Memory B cell (primary cell): ENCODE results near the gene ZNF583.
A peak's percentile ranks its signal among the peaks of the same experiment; 100 is the strongest.

Experiments used
- ATAC-seq: fragments of 150-1000 bp; cut with Tn5 transposase; 2 replicates; pipeline ENCODE4 v1.10.0; 2021; ENCODE audit warnings: low read depth, mild to moderate bottlenecking, moderate library complexity
- DNase-seq, 2 donors: peaks; one replicate each; pipeline ENCODE4 v3.0.0; 2022; ENCODE audit warnings: low spot score in 2 of 2
- H3K27ac Mint-ChIP-seq: one replicate; pipeline ENCODE4 v1.8.0; 2022; ENCODE audit warnings: mild to moderate bottlenecking, moderate library complexity, mixed read lengths
- H3K27me3 Mint-ChIP-seq: one replicate; pipeline ENCODE4 v1.8.0; 2022; ENCODE audit warnings: mixed read lengths
- H3K36me3 Mint-ChIP-seq: one replicate; pipeline ENCODE4 v1.8.0; 2022; ENCODE audit warnings: mild to moderate bottlenecking, mixed read lengths
- H3K4me1 Mint-ChIP-seq: one replicate; pipeline ENCODE4 v1.8.0; 2022; ENCODE audit warnings: mixed read lengths
- H3K4me3 Mint-ChIP-seq: one replicate; pipeline ENCODE4 v1.8.0; 2022; ENCODE audit warnings: mild to moderate bottlenecking, moderate library complexity, mixed read lengths
- H3K9me3 Mint-ChIP-seq: one replicate; pipeline ENCODE4 v1.8.0; 2022; ENCODE audit warnings: mixed read lengths

Gene ZNF583

GRCh38 chr19:56400485-56400884 lies 3.6 kb upstream of the ZNF583 start:
- H3K27me3 Mint-ChIP-seq: no peaks in the 10 kb centered on the region
- no peak overlapping the region for H3K4me3 Mint-ChIP-seq
- no peak for ATAC-seq
- DNase-seq: no peak
- H3K9me3 Mint-ChIP-seq: peaks cover 25% of the 10 kb centered on the region
- peaks cover 25% of the 10 kb centered on the region for H3K4me1 Mint-ChIP-seq
- H3K27ac Mint-ChIP-seq: peak overlapping the region; percentile 22
- H3K36me3 Mint-ChIP-seq: peaks cover 47% of the 10 kb centered on the region

DNA sequence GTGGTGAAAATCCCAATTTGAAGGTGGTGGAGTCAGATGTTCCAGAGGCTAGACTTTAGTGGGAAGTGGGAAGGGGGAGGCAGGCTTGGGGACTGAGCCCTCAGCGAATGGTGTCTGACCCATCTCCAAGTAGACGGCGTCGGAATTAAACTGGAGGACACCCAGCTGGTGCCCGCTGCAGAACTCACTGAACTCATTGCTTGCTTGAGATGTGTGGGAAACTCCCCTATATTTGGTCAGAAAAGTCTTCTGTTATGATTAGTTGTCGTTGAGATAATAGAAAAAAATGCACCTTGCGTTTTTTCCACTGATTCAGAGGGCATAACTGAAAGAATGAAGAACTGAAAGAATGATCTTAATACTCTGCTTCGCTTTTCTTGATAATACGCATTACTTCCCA lies 871 bp upstream of the ZNF583 start:
- DNase-seq (peak in 1 of 2 donors; percentile 16), ATAC-seq (peak; percentile 17)
- peaks cover 47% of the 10 kb centered on the region for H3K36me3 Mint-ChIP-seq
- no peaks in the 10 kb centered on the region for H3K27me3 Mint-ChIP-seq
- peaks cover 28% of the 10 kb centered on the region for H3K9me3 Mint-ChIP-seq
- H3K4me3 Mint-ChIP-seq: peak overlapping the region; percentile 81
- peak overlapping the region; percentile 98 for H3K27ac Mint-ChIP-seq
- peaks cover 25% of the 10 kb centered on the region for H3K4me1 Mint-ChIP-seq

DNA sequence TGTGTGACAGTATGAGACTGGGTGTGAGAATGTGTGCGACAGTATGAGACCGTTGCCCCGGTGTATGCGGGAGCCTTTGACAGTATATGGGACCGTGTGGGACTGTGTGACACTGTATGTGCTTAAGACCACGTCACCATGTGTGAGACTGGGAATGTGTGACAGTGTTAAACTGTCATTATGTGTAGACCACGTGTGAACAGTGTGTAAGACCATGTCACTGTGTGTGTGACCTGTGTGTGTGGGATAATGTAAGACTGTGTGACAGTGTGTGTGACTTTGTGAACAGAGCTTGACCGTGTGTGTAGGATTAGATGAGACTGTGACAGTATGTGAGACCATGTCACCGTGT lies 549 bp downstream of the ZNF583 start:
- H3K4me1 Mint-ChIP-seq: peaks cover 25% of the 10 kb centered on the region
- DNase-seq (no peak), ATAC-seq (no peak)
- peaks cover 46% of the 10 kb centered on the region for H3K36me3 Mint-ChIP-seq
- peaks cover 35% of the 10 kb centered on the region for H3K9me3 Mint-ChIP-seq
- H3K27ac Mint-ChIP-seq: peak overlapping the region; percentile 98
- peak overlapping the region; percentile 81 for H3K4me3 Mint-ChIP-seq
- H3K27me3 Mint-ChIP-seq: no peaks in the 10 kb centered on the region

DNA sequence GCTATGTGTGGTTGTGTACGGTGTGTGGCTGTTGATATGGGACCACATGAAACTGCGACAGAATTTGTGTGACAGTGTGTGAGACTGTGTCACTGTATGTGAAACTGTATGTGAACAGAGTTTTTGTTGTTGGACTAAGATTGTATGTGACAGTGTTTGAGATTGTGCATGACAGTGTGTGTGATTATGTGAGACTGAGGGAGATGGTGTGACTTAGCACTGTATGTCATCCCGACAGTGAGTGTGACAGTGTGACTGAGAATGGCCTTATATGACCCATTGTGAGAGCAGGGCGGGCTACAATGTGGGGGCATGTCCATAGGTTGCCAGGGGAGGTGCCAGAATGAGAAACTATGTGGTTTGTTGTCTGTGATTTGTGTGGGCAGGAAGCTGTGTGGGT lies 930 bp downstream of the ZNF583 start:
- peaks cover 38% of the 10 kb centered on the region for H3K9me3 Mint-ChIP-seq
- peaks cover 25% of the 10 kb centered on the region for H3K4me1 Mint-ChIP-seq
- no peaks in the 10 kb centered on the region for H3K27me3 Mint-ChIP-seq
- peak overlapping the region; percentile 98 for H3K27ac Mint-ChIP-seq
- peak overlapping the region; percentile 81 for H3K4me3 Mint-ChIP-seq
- DNase-seq (no peak), ATAC-seq (no peak)
- peaks cover 49% of the 10 kb centered on the region for H3K36me3 Mint-ChIP-seq

GRCh38 chr19:56423276-56423984 lies 19.3 kb downstream of the ZNF583 start:
- Mint-ChIP-seq H3K4me3 (no peak overlapping the region), H3K4me1 (no peaks in the 10 kb centered on the region), H3K27me3 (no peaks in the 10 kb centered on the region), H3K36me3 (peaks cover 45% of the 10 kb centered on the region), H3K27ac (no peak overlapping the region), H3K9me3 (peaks cover 26% of the 10 kb centered on the region)
- ATAC-seq (no peak), DNase-seq (no peak)

GRCh38 chr19:56423985-56424353 lies 19.8 kb downstream of the ZNF583 start:
- ATAC-seq (no peak), DNase-seq (no peak)
- Mint-ChIP-seq H3K4me1 (no peaks in the 10 kb centered on the region), H3K9me3 (peaks cover 25% of the 10 kb centered on the region), H3K36me3 (peaks cover 42% of the 10 kb centered on the region), H3K4me3 (no peak overlapping the region), H3K27me3 (no peaks in the 10 kb centered on the region), H3K27ac (no peak overlapping the region)

DNA sequence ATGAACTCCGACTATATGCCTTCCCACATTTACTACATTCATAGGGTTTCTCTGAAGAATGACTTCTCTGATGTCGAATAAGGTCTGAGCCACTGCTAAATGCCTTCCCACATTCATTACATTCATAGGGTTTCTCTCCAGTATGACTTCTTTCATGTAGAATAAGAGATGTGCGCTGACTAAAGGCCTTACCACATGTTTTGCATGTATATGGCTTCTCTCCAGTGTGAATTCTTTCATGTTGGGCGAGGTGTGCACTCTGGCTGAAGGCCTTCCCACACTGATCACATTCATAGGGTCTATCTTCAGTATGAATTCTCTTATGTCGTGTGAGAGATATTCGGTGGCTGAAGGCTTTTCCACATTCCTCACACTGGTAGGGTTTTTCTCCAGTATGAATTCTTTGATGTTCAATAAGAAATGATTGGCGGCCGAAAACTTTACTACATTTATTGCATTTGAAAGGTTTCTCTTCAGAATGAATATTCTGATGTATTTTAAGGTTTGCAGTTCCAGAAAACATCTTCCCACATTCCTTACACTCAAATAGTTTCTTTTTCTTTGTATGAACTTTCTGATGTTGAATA lies 37.2 kb downstream of the ZNF583 start:
- H3K9me3 Mint-ChIP-seq: peaks cover 30% of the 10 kb centered on the region
- ATAC-seq: no peak
- H3K27ac Mint-ChIP-seq: no peak overlapping the region
- H3K4me3 Mint-ChIP-seq: no peak overlapping the region
- DNase-seq: no peak
- H3K27me3 Mint-ChIP-seq: no peaks in the 10 kb centered on the region
- no peaks in the 10 kb centered on the region for H3K4me1 Mint-ChIP-seq
- peaks cover 13% of the 10 kb centered on the region for H3K36me3 Mint-ChIP-seq

DNA sequence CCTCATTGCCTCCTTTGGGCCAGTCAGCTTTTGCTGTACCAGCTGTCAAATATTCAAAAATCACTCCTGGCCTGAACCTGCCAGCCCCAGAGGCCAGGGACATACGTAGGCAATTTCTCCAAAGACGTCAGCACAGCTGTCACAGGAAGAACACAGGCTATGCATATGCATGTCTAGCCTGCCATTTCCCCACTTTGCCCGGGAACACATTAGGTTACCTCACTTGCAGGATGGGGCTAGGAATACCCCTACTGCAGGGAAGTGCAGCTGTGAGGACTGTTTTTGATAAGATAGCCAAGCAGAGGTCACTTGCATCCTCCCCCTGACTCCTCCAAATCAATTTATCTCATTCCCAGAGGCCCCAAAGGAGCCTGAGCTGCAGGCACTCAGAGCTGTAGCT lies 70.2 kb downstream of the ZNF583 start:
- Mint-ChIP-seq H3K36me3 (peaks cover 3% of the 10 kb centered on the region), H3K9me3 (peaks cover 16% of the 10 kb centered on the region), H3K4me3 (no peak overlapping the region)

DNA sequence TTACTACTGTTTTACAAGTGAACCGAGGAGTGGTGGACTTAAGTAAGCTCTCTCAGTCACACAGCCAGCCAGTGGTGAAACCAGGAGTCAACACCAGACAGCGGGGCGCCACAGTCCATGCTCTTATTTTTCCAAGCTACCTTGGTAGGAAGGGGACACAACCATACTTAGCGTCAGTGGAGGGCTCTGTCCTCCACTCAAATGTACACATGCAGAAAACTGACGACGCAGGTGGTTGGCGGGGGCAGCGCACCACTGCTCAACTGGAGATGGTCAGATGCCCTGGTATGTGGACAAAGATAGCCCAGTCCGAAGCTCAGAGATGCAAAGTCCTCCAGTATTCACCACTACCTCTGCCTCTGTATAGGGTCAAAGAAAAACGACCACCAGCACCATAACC lies 72.0 kb downstream of the ZNF583 start:
- DNase-seq (no peak), ATAC-seq (no peak)
- peaks cover 3% of the 10 kb centered on the region for H3K36me3 Mint-ChIP-seq
- H3K4me3 Mint-ChIP-seq: no peak overlapping the region
- H3K27ac Mint-ChIP-seq: no peak overlapping the region
- peaks cover 14% of the 10 kb centered on the region for H3K9me3 Mint-ChIP-seq
- peaks cover 2% of the 10 kb centered on the region for H3K27me3 Mint-ChIP-seq
- H3K4me1 Mint-ChIP-seq: peaks cover 7% of the 10 kb centered on the region

More for the DNA sequence above, 70.2 kb downstream of the ZNF583 start:
- Mint-ChIP-seq H3K27ac (no peak overlapping the region), H3K27me3 (peaks cover 2% of the 10 kb centered on the region), H3K4me1 (peaks cover 7% of the 10 kb centered on the region)
- DNase-seq (no peak), ATAC-seq (no peak)
